ENCODE results near the gene IKZF2. TPM values are rescaled to one million over a fixed set of nuclear protein-coding genes. Genes with fewer than 3 reads are reported as not detected.

Gene IKZF2
- total and polyA plus RNA-seq, 10 donors, result 0.50 to 43.4 (median 20.4) TPM

- Histone ChIP-seq H3K4me3 (no peak overlapping the region), H3K9me3 (no peaks in the 10 kb centered on the region), H3K4me1 (peaks cover 0 to 12% (median 2%) of the 10 kb centered on the region in 6 donors), H3K36me3 (no peaks in the 10 kb centered on the region), H3K27ac (no peak overlapping the region), H3K27me3 (replicated peaks in 1 of 7) (no peaks in the 10 kb centered on the region)
- WGBS, 5 donors, result 25 to 37% (median 27%) methylated on average over 2 of the region's 2 CpGs
- DNase-seq, result no peak
- TF ChIP-seq CTCF (IDR thresholded peaks at IDR 0.05 in 8 of 11, conservative IDR thresholded peaks at IDR 0.05 in 3 of 11), result no peak
- no peak for TF ChIP-seq POLR2A (IDR thresholded peaks at IDR 0.05)
- TF ChIP-seq POLR2AphosphoS5 (IDR thresholded peaks at IDR 0.05), result no peak
- intact Hi-C loops (cut with DNase I; ENCODE audit: low total_unique reads), result no loop called here
Measured at GRCh38 chr2:212979046-212979612, 172.3 kb downstream of the IKZF2 start.

- 56 to 63% (median 57%) methylated on average over 2 of the region's 2 CpGs for WGBS, 5 donors
- DNase-seq, result no peak
- no peak for TF ChIP-seq POLR2A (IDR thresholded peaks at IDR 0.05)
- no peak for TF ChIP-seq POLR2AphosphoS5 (IDR thresholded peaks at IDR 0.05)
- TF ChIP-seq CTCF (IDR thresholded peaks at IDR 0.05 in 8 of 11, conservative IDR thresholded peaks at IDR 0.05 in 3 of 11), result no peak
- Histone ChIP-seq H3K9me3 (no peaks in the 10 kb centered on the region), H3K27ac (no peak overlapping the region), H3K4me1 (peaks cover 0 to 12% (median 2%) of the 10 kb centered on the region in 6 donors), H3K27me3 (replicated peaks in 1 of 7) (no peaks in the 10 kb centered on the region), H3K36me3 (no peaks in the 10 kb centered on the region), H3K4me3 (no peak overlapping the region)
- intact Hi-C loops (cut with DNase I; ENCODE audit: low total_unique reads), result no loop called here
Measured at GRCh38 chr2:212977152-212977551, 174.3 kb downstream of the IKZF2 start.

GRCh38 chr2:212975333-212975732 is 176.1 kb downstream of the IKZF2 start:
- DNase-seq, result no peak
- TF ChIP-seq CTCF (IDR thresholded peaks at IDR 0.05 in 8 of 11, conservative IDR thresholded peaks at IDR 0.05 in 3 of 11), result no peak
- no peak for TF ChIP-seq POLR2AphosphoS5 (IDR thresholded peaks at IDR 0.05)
- TF ChIP-seq POLR2A (IDR thresholded peaks at IDR 0.05), result no peak
- Histone ChIP-seq H3K9me3 (no peaks in the 10 kb centered on the region), H3K4me3 (no peak overlapping the region), H3K27ac (no peak overlapping the region), H3K27me3 (replicated peaks in 1 of 7) (no peaks in the 10 kb centered on the region), H3K4me1 (peaks cover 0 to 12% (median 2%) of the 10 kb centered on the region in 6 donors), H3K36me3 (no peaks in the 10 kb centered on the region)
- WGBS, 5 donors, result 38 to 65% (median 58%) methylated on average over 1 of the region's 1 CpG
- intact Hi-C loops (cut with DNase I; ENCODE audit: low total_unique reads), result no loop called here

GRCh38 chr2:212974692-212975091 is 176.7 kb downstream of the IKZF2 start:
- H3K9me3 ChIP-seq, result no peaks in the 10 kb centered on the region
- H3K4me3 ChIP-seq, result no peak overlapping the region
- intact Hi-C loops (cut with DNase I; ENCODE audit: low total_unique reads), result no loop called here

More at GRCh38 chr2:212974692-212975091, 176.7 kb downstream of the IKZF2 start:
- H3K27me3 ChIP-seq (replicated peaks in 1 of 7), result no peaks in the 10 kb centered on the region
- no peak for TF ChIP-seq CTCF (IDR thresholded peaks at IDR 0.05 in 8 of 11, conservative IDR thresholded peaks at IDR 0.05 in 3 of 11)
- TF ChIP-seq POLR2A (IDR thresholded peaks at IDR 0.05), result no peak
- no peak for TF ChIP-seq POLR2AphosphoS5 (IDR thresholded peaks at IDR 0.05)
- WGBS, 5 donors, result 35 to 48% (median 45%) methylated on average over 2 of the region's 2 CpGs
- H3K4me1 ChIP-seq, result peaks cover 0 to 7% (median 2%) of the 10 kb centered on the region in 6 donors
- no peak for DNase-seq
- no peak overlapping the region for H3K27ac ChIP-seq
- H3K36me3 ChIP-seq, result no peaks in the 10 kb centered on the region

All from spleen (tissue), 11 donors.